GM18499 (cell line): ENCODE data around the gene ATXN7L1.

Experiments used
- ATAC-seq: cut with Tn5 transposase; IDR thresholded peaks from one replicate; pipeline ENCODE4 v1.9.1; 2021; ENCODE audit warnings: moderate number of reproducible peaks; ENCODE audit not compliant: insufficient read depth, unreplicated experiment

Gene ATXN7L1

DNA sequence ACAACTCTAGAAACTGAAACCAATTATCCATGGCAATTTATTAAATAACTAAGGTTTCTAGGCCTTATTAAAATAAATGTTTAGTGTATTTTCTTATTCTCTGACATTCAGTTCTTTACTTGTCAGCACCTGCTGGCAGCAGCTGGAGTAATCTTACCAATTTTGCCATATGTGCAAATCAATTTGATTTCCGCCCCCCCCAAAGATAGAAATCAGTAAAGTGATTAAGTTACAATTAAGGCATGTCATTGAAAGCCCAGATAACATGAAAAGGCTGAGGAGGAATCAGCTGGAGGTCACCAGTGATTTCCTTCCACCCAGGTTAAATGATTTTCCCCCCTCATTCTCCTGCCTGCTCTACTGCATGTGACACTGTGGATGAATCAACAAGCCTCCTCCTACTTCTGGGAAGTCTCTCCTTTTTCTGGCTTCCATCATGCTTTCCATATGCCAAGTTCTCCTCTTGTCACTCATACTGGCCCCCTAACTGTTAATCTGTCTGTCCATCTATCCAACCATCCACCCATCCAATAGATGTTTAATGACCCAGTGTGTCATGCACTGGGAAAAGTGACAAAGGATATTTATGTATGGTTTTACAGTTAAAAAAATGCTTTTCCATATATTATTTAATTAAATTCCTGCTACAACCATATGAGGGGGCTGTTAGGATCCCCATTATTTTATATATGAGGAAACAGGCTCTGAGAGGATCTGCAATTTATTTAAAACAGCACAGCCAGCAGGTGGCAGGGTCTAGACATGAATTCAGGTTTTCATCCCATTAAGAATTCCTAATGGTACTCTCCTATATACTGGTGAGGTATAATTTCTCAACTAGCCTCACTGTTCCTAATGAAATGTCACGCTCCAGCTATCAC, 116.5 kb downstream of the ATXN7L1 start:
- ATAC-seq = no peak

DNA sequence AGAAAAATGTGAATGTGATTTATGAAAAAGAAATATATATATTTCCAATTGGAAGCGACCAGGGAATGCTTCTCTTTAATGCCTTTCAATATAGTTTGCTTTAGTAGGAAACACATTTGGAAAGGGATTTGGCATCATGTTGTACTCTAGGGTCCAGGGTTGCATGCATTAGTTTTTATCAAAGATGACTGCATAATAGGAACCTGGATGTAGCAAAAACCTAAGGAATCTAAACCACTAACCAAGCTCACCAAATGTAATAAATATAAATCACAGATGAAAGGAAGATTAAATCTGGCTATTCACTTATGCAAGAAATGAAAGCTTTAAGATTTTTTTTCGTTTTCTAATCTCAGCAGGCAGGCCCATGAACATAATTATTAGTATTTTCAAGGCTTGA, 120.0 kb downstream of the ATXN7L1 start:
- ATAC-seq = no peak

DNA sequence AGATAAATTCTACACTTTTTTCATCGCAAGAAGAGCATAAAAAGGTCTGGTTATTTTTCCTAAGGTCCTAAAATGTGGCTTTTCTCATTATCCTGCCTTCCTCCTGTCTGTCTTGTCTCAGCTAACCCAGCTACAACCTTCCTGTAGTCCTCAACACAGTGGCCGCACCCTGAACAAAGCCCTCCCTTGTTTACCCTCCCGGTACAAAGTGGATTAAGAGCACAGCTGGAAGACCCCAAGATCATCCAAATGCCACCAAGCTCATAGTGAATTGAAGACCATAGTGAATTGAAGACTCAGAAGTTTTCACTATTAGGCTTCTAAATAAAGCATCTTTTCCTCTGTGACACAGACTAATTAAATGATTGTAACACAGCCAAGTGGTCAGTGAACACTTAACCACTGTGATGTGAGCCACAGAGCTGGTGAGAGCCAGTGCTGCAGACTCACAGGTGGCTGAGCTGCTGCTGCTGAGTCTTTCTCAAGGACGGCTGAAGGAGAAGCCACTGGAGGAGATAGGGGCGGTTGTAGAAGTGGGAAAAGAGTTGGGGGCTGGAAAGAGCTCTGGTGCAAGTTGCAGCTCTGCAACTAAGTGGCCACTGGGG, 123.6 kb downstream of the ATXN7L1 start:
- ATAC-seq = no peak

DNA sequence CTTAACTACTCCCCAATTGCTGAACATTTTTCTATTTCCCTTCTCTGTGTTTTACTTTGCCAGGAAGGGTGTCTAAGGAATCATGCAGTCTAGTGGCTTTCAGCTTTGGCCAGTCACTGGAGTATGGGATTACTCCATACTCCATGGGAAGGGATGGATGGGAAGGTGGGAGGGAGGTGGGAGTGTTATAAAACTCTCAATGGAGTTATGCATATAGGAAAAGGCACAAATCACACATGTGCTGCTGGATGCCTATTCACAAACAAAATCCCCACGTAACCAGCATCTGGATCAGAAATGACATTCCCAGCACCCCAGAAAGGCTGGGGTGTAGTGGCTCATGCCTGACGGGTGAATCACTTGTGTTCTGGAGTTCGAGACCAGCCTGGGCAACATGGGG, 125.3 kb downstream of the ATXN7L1 start:
- no peak for ATAC-seq

GRCh38 chr7:105748701-105749100, 127.7 kb downstream of the ATXN7L1 start:
- ATAC-seq = no peak

- no peak for ATAC-seq
Observed at GRCh38 chr7:105745681-105746330, 130.6 kb downstream of the ATXN7L1 start.

GRCh38 chr7:105744258-105744657, 132.1 kb downstream of the ATXN7L1 start:
- ATAC-seq = no peak

- ATAC-seq = no peak
Observed at GRCh38 chr7:105743351-105744090, 132.9 kb downstream of the ATXN7L1 start.

DNA sequence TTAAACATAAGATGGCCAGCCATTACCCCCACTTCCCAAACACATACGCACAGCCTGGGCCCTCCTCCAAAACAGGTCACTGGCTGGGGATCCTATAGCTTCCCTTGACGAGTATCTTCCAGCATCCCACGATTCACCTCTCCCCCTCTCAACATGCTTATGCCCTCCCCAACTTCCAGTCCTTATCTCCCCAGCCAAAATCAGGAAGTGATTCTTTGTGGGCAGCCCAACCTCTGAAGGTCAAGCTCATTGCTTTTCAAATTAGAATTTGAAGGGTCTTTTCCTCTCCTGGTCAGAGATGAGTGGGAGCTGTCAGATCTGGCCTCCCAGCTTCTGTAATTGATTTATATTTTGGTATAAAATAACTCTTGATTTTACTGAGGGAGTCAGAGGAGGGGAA, 133.6 kb downstream of the ATXN7L1 start:
- ATAC-seq = no peak

- ATAC-seq = no peak
Observed at GRCh38 chr7:105741982-105742381, 134.4 kb downstream of the ATXN7L1 start.

DNA sequence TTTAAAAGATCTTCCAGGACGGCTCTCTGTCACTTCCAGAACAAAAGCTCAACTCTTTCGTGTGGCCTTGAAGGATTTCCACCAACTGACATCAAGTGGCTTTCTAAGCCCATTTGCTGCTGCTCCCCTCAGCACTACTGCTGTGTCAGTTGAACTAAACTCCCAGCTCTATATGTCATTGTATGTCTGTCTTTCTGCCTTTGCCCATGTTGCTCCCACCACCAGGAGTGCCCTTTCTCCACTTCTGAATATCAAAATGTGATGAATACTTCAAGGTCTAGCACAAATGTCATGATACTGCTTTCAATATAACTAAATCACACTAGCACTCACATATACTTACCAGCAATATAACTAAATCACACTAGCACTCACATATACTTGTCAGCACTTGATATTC, 138.3 kb downstream of the ATXN7L1 start:
- no peak for ATAC-seq

GRCh38 chr7:105734233-105734632, 142.2 kb downstream of the ATXN7L1 start:
- no peak for ATAC-seq

GRCh38 chr7:105731042-105731441, 145.4 kb downstream of the ATXN7L1 start:
- ATAC-seq = no peak

- no peak for ATAC-seq
Observed at GRCh38 chr7:105728028-105728427, 148.4 kb downstream of the ATXN7L1 start.

DNA sequence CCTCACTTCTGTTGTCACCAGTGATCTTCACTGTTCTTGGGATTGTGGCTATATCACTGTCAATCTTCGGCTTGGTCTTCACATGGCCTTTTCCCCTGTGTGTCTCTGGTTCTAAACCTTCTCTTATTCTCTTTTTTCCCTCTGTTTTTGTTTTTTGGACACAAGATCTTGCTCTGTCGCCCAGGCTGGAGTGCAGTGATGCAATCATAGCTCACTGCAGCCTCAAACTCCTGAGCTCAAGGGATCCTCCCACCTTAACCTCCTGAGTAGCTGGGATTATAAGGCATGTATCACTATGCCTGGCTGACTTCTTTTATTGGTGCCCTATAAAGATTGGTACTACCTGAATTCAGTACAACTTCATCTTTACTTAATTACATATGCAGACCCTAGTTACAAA, 151.7 kb downstream of the ATXN7L1 start:
- ATAC-seq = no peak

DNA sequence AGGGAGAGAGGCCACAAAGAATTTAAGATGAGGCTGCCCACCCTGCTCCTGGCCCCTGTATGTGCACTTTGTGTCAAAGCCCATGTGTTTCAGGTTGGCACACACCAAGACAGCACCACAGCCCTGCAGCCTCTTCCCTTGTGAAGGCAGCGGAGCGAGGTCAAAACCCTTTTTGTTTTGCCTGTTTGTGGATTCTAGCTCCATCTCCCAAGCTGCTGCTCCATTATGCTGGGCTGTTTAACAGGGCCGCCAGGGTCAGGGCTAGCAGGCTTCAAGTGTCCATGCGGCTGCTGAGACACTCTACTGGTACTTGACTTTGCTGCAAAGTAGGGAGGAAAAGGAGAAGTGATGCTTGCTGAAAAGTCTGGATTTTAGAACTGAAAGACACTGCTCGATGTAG, 152.8 kb downstream of the ATXN7L1 start:
- ATAC-seq = no peak

GRCh38 chr7:105721571-105722104, 154.8 kb downstream of the ATXN7L1 start:
- ATAC-seq = no peak

GRCh38 chr7:105719919-105720318, 156.5 kb downstream of the ATXN7L1 start:
- ATAC-seq = no peak

- ATAC-seq = no peak
Observed at GRCh38 chr7:105719395-105719794, 157.0 kb downstream of the ATXN7L1 start.

DNA sequence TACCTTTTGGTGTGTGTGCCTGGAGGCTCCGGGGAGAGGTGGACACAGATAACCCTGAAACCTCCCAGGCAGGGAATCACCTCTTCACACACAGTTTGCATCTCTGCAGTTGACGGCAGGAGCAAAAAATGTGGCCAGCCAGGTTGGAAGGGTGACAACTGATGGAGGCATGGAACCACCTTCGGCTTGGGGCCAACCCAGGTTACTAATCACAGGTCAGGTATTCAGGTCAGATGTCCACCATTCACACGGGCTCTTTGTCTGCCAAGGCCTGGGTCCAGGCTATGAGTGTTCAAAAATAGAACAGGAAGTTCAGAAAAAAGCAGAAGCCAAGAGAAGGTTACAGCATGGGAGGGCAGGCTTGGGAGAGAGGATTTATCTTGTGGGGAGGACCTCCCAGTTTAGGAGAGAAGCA, 157.9 kb downstream of the ATXN7L1 start:
- ATAC-seq = no peak
